A549 (cell line): ENCODE results near the gene IL12RB2. TPM values are rescaled to one million over a fixed set of nuclear protein-coding genes. Genes with fewer than 3 reads are reported as not detected.

ENCODE experiments used
- ATAC-seq, 2 experiments: fragments of 200-7000 bp in 1 of 2; fragments of >200 bp in 1 of 2; cut with Nextera tagmentation in 1 of 2; cut with Tn5 transposase in 1 of 2; 3 replicates each; pipeline versions ENCODE4 v1.8.0 to v1.9.1; 2018 to 2020; ENCODE audit warnings: mild to moderate bottlenecking in 1 of 2, moderate library complexity in 1 of 2
- CTCF ChIA-PET: fragments of 300-600 bp; sonication (Branson Sonifier 250); formaldehyde crosslinking; extraction: SDS; loops from one replicate; lab custom pipeline; 2021; ENCODE audit warnings: antibody characterized with exemption, inconsistent platforms; lab: Yijun Ruan, JAX
- POLR2A ChIA-PET: fragments of 350-600 bp; formaldehyde crosslinking; extraction: SDS; loops from one replicate; lab custom pipeline; 2021; ENCODE audit warnings: antibody characterized with exemption, inconsistent platforms; lab: Yijun Ruan, JAX
- DNase-seq, 2 experiments: peaks; one replicate each; pipeline versions ENCODE4 v3.0.0 to v3.0.0-alpha.2; 2011 to 2016; ENCODE audit warnings: low read depth in 1 of 2, low spot score in 1 of 2
- FAIRE-seq: peaks from 2 replicates; lab custom pipeline; 2011; peaks lifted over from hg19 to GRCh38; lab: Jason Lieb, UNC
- H3K27ac ChIP-seq, 2 experiments: fragments of >200 bp; sonication (Bioruptor Twin); formaldehyde crosslinking; 3 replicates each; pipeline ENCODE4 v1.5.1; 2016 to 2017
- H3K4me1 ChIP-seq: fragments of >200 bp; sonication (Bioruptor Twin); formaldehyde crosslinking; 3 replicates; pipeline ENCODE4 v1.6.1; 2016
- H3K4me2 ChIP-seq: fragments of >200 bp; sonication (Bioruptor Twin); formaldehyde crosslinking; 3 replicates; pipeline ENCODE4 v1.6.1; 2016
- H3K4me3 ChIP-seq: fragments of >200 bp; sonication (Bioruptor Twin); formaldehyde crosslinking; 3 replicates; pipeline ENCODE4 v1.5.1; 2016
- H3K9me3 ChIP-seq: fragments of >200 bp; sonication (Bioruptor Twin); formaldehyde crosslinking; 3 replicates; pipeline ENCODE4 v1.6.1; 2016
- CHD2 ChIP-seq: fragments of 150-350 bp; IDR thresholded peaks from 2 replicates; pipeline ENCODE4 v1.6.1; 2014; ENCODE audit warnings: low read length; ENCODE audit not compliant: partially characterized antibody
- CHD4 ChIP-seq: fragments of 200-600 bp; sonication (generic); IDR thresholded peaks from 2 replicates; pipeline ENCODE4 v1.6.1; 2016; ENCODE audit warnings: antibody characterized with exemption, mild to moderate bottlenecking, borderline replicate concordance
- EHF ChIP-seq: fragments of 250-450 bp; sonication (Bioruptor Pico); IDR thresholded peaks from 2 replicates; pipeline ENCODE4 v1.5.0; 2020; ENCODE audit warnings: mild to moderate bottlenecking
- EHMT2 ChIP-seq: fragments of 200-600 bp; sonication (generic); IDR thresholded peaks from 2 replicates; pipeline ENCODE4 v1.6.1; 2016; ENCODE audit warnings: antibody characterized with exemption, low read depth, mild to moderate bottlenecking, moderate library complexity
- ESRRA ChIP-seq: fragments of 150-350 bp; IDR thresholded peaks from 2 replicates; pipeline ENCODE4 v1.6.1; 2014; ENCODE audit warnings: mild to moderate bottlenecking, low read length, borderline replicate concordance
- FOXS1 ChIP-seq: fragments of 250-450 bp; sonication (Bioruptor Pico); IDR thresholded peaks from 2 replicates; pipeline ENCODE4 v1.5.0; 2020; ENCODE audit warnings: mild to moderate bottlenecking, moderate library complexity
- HDAC2 ChIP-seq: fragments of 200-600 bp; sonication (generic); IDR thresholded peaks from 2 replicates; pipeline ENCODE4 v1.6.1; 2016
- HOXA7 ChIP-seq: fragments of 250-450 bp; sonication (Bioruptor Pico); IDR thresholded peaks from 2 replicates; pipeline ENCODE4 v1.5.0; 2020; ENCODE audit warnings: mild to moderate bottlenecking, moderate library complexity
- HOXB13 ChIP-seq: fragments of 250-450 bp; sonication (Bioruptor Pico); IDR thresholded peaks from 2 replicates; pipeline ENCODE4 v1.5.0; 2020; ENCODE audit warnings: low read depth, mild to moderate bottlenecking, moderate library complexity
- HOXB5 ChIP-seq: fragments of 250-450 bp; sonication (Bioruptor Pico); IDR thresholded peaks from 2 replicates; pipeline ENCODE4 v1.5.0; 2020; ENCODE audit warnings: mild to moderate bottlenecking, moderate library complexity
- JUNB ChIP-seq: fragments of >200 bp; sonication (Bioruptor Twin); formaldehyde crosslinking; IDR thresholded peaks from 2 replicates; pipeline ENCODE4 v1.6.1; 2016
- KDM1A ChIP-seq: fragments of 200-600 bp; sonication (generic); IDR thresholded peaks from 2 replicates; pipeline ENCODE4 v1.6.1; 2016; ENCODE audit warnings: low read depth, mild to moderate bottlenecking
- MAFK ChIP-seq: fragments of 450-650 bp; IDR thresholded peaks from 2 replicates; pipeline ENCODE4 v1.6.1; 2014; ENCODE audit not compliant: partially characterized antibody
- MAZ ChIP-seq: fragments of 150-350 bp; IDR thresholded peaks from 2 replicates; pipeline ENCODE4 v1.6.1; 2014; ENCODE audit warnings: antibody characterized with exemption, low read depth, low read length, borderline replicate concordance
- MYC ChIP-seq: IDR thresholded peaks from 2 replicates; pipeline ENCODE4 v1.6.1; 2012; ENCODE audit warnings: mild to moderate bottlenecking, inconsistent platforms, low read length, improper control_type of control experiment, borderline replicate concordance
- NPAS2 ChIP-seq: fragments of 250-450 bp; sonication (Bioruptor Pico); IDR thresholded peaks from 2 replicates; pipeline ENCODE4 v1.8.0; 2022; ENCODE audit warnings: mild to moderate bottlenecking, moderate library complexity, borderline replicate concordance
- NR3C1 ChIP-seq: fragments of >200 bp; sonication (Bioruptor Twin); formaldehyde crosslinking; IDR thresholded peaks from 3 replicates; pipeline ENCODE4 v1.6.1; 2017
- POLR2A ChIP-seq: IDR thresholded peaks from 2 replicates; pipeline ENCODE4 v1.6.1; 2012; ENCODE audit warnings: mild to moderate bottlenecking, low read length
- RAD21 ChIP-seq, 2 experiments: fragments of >200 bp in 1 of 2; sonication (Bioruptor Twin) in 1 of 2; formaldehyde crosslinking in 1 of 2; IDR thresholded peaks in 1 of 2; conservative IDR thresholded peaks in 1 of 2; 2 replicates in 1 of 2; 3 replicates in 1 of 2; pipeline ENCODE4 v1.6.1; 2012 to 2018; ENCODE audit warnings: inconsistent platforms in 1 of 2
- RNF2 ChIP-seq: fragments of 200-600 bp; sonication (generic); IDR thresholded peaks from 2 replicates; pipeline ENCODE4 v1.6.1; 2016; ENCODE audit warnings: low read depth, mild to moderate bottlenecking, antibody characterized with exemption, moderate library complexity, borderline replicate concordance
- SREBF2 ChIP-seq: fragments of 450-650 bp; IDR thresholded peaks from 2 replicates; pipeline ENCODE4 v1.6.1; 2014; ENCODE audit warnings: mild to moderate bottlenecking, moderate library complexity
- ZC3H11A ChIP-seq: fragments of 450-650 bp; IDR thresholded peaks from 2 replicates; pipeline ENCODE4 v1.6.1; 2014; ENCODE audit warnings: antibody characterized with exemption, mild to moderate bottlenecking
- ZFP36 ChIP-seq: fragments of 450-650 bp; IDR thresholded peaks from 2 replicates; pipeline ENCODE4 v1.6.1; 2014; ENCODE audit warnings: borderline replicate concordance; ENCODE audit not compliant: partially characterized antibody
- ZNF302 ChIP-seq: fragments of 250-450 bp; sonication (Bioruptor Pico); IDR thresholded peaks from 2 replicates; pipeline ENCODE4 v1.9.0; 2021; ENCODE audit warnings: inconsistent platforms, mild to moderate bottlenecking, moderate library complexity
- ZSCAN20 ChIP-seq: fragments of 250-450 bp; sonication (Bioruptor Pico); IDR thresholded peaks from 2 replicates; pipeline ENCODE4 v1.8.0; 2022; ENCODE audit warnings: mild to moderate bottlenecking, moderate library complexity
- whole genome bisulfite sequencing: methylation state at CpG from one replicate; pipeline ENCODE4 v1.1.6; 2017; ENCODE audit errors: missing lambda C conversion rate; 5-methylcytosine and 5-hydroxymethylcytosine counted together
- polyA plus RNA-seq, 4 experiments: library from polyadenylated mRNA; depleted of rRNA in 3 of 4; stranded (reverse); fragments of >200 nt; fragmentation: RNase III in 1 of 4; extraction: RNeasy Plus Mini Kit Qiagen cat#74134 plus additional on column Dnase treatment in 1 of 4; gene quantifications; 2 replicates in 3 of 4; 3 replicates in 1 of 4; pipeline ENCODE4 v1.2.3, GENCODE V29; 2011 to 2017
- TF ChIP-seq, protein P1 (sequence below): IDR thresholded peaks from 2 replicates; pipeline ENCODE4 v1.6.1; 2012

IL12RB2 gene
- polyA plus RNA-seq, 2 of the 4 experiments (the other 2 are of a cell fraction), result not detected

DNA sequence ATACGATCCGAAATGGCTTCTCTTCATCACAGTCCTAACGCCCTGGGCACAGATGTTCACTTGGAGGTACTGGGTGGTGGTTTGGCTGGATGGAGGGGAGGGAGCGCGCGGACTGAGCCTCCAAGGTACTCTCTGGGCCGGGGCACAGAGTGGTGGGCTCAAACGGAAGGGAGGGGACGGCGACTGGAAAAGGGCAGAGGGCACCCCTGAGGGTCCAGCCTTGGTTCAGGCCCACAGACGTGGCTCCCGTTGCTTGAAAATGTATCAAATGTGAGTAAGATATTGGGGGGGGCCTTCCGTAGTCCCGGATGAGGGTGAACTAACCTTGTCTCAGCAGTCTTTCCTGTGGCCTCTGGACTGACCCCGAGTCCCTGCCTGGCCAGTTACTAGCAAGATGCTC is 463 bp downstream of the IL12RB2 start:
- ATAC-seq, result no peak
- Histone ChIP-seq H3K9me3 (no peaks in the 10 kb centered on the region), H3K4me3 (peak overlapping the region; percentile 45)
- TF ChIP-seq POLR2A (no peak), NR3C1 (no peak), CHD4 (no peak), EHF (CRISPR knock-in tag) (no peak), FOXS1 (CRISPR knock-in tag) (no peak), HOXB13 (CRISPR knock-in tag) (no peak)
- TF ChIP-seq, all 56 proteins: peak for 0
- ChIA-PET POLR2A (no interaction called here), CTCF (no interaction called here)
- Histone ChIP-seq H3K4me2 (peak overlapping the region; percentile 96), H3K27ac (no peak overlapping the region; a peak in 1 of 6 replicates), H3K4me1 (no peaks in the 10 kb centered on the region)
- FAIRE-seq, result no peak
- WGBS, result 80% methylated on average over 14 of the region's 15 CpGs
- DNase-seq, result no peak

DNA sequence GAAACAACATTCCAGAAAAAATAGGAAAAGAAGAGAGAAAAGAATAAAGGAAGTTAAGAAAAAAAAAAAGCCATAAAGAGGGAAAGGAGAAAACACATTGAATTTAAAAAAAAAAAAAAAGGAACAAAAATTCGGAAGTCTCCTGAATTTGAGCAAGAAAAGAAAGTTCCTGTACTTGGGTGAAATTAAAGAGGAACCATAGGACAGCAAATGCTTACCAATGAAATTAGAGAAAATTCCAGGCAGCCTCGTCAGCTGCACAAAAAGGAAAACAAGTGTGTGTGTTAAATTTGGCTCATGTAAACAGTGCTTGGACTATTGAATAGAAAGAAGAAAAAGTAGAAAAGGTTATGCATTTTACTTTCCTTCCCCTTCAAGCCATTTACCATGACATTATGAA is 4.9 kb downstream of the IL12RB2 start:
- TF ChIP-seq MYC, result no peak
- TF ChIP-seq MAZ, result no peak
- no peak for TF ChIP-seq ZSCAN20 (CRISPR knock-in tag)
- no peak for TF ChIP-seq HOXB5 (CRISPR knock-in tag)
- no peak for TF ChIP-seq SREBF2
- no peak for TF ChIP-seq ZFP36
- no peak for TF ChIP-seq RAD21 (conservative IDR thresholded peaks at IDR 0.05 in 1 of 2, IDR thresholded peaks at IDR 0.05 in 1 of 2)
- no peak for TF ChIP-seq CHD4
- no peak for TF ChIP-seq CHD2
- FAIRE-seq (no peak), ATAC-seq (no peak), DNase-seq (no peak)
- CTCF ChIA-PET, result no interaction called here
- Histone ChIP-seq H3K4me1 (no peaks in the 10 kb centered on the region), H3K4me3 (no peak overlapping the region), H3K9me3 (no peaks in the 10 kb centered on the region), H3K4me2 (no peak overlapping the region), H3K27ac (no peak overlapping the region)
- WGBS, result 37% methylated on average over 2 of the region's 2 CpGs
- POLR2A ChIA-PET, result no interaction called here

DNA sequence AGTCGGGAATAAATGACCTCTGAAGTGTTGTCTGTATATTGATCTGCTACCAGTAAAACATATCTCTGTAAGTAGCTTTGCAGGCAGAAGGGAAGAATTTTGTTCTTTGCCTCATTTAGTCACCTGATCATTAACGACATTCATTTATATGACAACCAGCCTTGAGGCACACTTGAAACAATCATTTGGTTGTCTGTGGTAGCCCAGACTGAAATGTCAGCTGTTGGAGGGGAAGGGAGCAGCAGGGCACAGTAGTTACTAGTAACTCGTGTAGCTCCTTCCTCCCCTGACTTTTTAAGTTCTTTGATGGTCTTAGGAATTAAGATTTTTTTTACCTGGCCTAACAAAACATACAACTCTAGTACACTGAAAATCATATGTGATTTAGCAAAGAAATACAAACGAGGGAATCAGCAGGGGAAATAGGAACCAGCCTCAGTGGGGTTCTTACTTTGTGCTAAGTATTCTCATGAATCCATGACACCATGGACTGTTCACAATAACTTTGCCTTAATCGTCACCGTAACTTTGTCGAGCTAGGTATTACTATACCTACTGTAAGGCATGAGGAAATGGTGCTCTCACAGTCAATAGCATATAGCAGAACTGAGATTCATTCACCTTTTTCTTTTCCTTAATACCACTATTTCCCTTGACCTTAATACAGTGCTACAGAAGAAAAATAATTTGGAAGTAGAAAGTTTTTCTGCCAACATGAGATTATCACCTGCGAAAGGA is 6.4 kb downstream of the IL12RB2 start:
- 60% methylated on average over 8 of the region's 8 CpGs for WGBS
- H3K9me3 ChIP-seq, result no peaks in the 10 kb centered on the region
- no peak overlapping the region for H3K4me3 ChIP-seq
- ATAC-seq (no peak), DNase-seq (no peak), FAIRE-seq (no peak)
- TF ChIP-seq KDM1A (no peak), MAFK (no peak), HDAC2 (no peak), ZC3H11A (no peak), RNF2 (no peak), ZNF302 (no peak), FOXS1 (CRISPR knock-in tag) (no peak), ZSCAN20 (CRISPR knock-in tag) (no peak), EHMT2 (no peak), JUNB (no peak), ESRRA (no peak), HOXA7 (CRISPR knock-in tag) (no peak), MAZ (no peak), NPAS2 (CRISPR knock-in tag) (no peak)
- TF ChIP-seq, protein P1, sequence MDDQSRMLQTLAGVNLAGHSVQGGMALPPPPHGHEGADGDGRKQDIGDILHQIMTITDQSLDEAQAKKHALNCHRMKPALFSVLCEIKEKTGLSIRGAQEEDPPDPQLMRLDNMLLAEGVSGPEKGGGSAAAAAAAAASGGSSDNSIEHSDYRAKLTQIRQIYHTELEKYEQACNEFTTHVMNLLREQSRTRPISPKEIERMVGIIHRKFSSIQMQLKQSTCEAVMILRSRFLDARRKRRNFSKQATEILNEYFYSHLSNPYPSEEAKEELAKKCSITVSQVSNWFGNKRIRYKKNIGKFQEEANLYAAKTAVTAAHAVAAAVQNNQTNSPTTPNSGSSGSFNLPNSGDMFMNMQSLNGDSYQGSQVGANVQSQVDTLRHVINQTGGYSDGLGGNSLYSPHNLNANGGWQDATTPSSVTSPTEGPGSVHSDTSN, result no peak
- no peaks in the 10 kb centered on the region for H3K4me1 ChIP-seq
- H3K27ac ChIP-seq, result no peak overlapping the region
- POLR2A ChIA-PET, result no interaction called here
- CTCF ChIA-PET, result interaction anchor here (0.9 kb wide), 1 partner anchor 165 kb away, joined by 3 read pairs; no protein-coding TSS in a partner anchor
- no peak overlapping the region; the same call in 2 of the 3 replicates for H3K4me2 ChIP-seq
